DMS114 treated with DMSO at 0.1 percent for 48 hours (cell line): ENCODE results near the gene PLXNC1.

Experiments
- DNase-seq: peaks from one replicate; lab custom pipeline; 2025; ENCODE audit not compliant: unreplicated experiment; lab: John Stamatoyannopoulos, UW

PLXNC1 gene

DNA sequence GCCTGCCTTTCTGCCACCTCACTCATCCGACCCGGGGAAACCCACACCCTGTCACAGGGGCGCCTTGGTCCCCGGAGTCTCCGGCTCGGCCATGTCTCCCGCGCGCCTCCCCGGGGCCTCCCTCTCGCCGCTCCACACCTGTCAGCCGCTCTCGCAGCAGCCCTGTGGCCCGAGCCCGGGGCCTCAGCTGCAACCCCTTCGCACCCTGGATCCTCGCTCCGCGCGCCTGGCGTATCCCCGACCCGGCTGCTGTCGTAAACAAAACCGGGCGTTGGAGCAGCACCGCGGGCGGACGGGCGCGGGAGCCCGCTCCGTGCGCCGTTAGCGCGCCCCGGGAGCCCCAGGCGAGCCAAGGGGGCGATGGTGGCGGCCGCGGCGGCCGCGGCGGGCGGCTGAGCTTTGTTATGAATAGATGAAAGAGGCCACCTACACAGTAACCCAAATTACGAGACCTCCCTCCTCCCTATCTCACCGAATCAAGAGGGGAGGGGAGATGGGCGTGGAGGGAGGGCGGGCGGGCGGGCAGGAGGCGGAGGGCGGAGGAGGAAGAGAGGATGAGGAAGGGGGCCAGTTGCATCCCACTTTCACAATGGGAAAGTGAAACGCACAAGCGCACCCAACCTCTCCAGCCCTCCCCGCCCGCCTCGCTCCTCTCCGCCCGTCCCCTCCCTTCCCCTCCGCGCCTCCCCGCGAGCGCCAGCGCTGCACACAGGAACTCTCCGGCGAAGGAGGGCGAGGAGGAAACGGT, at the start of gene PLXNC1:
PLXNC1 (plus strand) TSS at position 587 of the 748 bp plus-strand sequence. CDS start 395 bp downstream, outside the sequence.
- DNase-seq, result no peak

DNA sequence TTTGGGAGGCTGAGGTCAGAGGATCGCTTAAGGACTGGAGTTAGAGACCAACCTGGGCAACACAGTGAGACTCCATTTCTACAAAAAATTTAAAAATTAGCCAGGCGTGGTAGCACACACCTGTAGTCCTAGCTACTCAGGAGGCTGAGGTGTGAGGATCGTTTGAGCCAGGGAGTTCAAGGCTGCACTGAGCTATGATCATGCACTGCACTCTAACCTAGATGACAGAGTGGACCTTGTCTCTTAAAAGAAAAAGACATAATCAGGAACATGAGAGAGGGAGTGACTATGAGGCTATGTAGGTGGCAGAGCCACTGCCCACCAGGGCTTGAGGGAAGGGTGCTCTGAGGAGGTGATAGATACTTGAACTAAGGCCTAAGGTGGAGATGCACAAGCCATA, 49.2 kb upstream of the PLXNC1 start:
- no peak for DNase-seq

DNA sequence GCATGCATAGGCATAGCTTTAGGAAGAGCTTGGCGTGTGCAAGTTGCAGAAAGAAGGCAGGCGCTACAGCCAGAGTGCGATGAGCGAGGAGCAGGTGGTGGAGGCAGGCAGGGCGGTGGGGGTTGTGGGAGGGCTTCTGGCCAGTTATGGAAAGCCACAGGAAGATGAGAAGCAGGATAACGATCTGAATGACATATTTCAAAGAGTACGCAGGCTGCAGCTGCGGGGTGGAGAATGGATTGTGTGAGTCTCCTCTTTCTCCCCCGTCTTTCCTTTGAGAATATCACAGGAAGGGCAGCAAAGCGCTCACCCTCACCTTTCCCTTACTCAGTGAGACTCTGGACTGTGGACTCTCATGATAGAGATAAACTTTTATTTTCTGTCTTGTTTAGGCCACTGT, 48.7 kb upstream of the PLXNC1 start:
- DNase-seq, result no peak

DNA sequence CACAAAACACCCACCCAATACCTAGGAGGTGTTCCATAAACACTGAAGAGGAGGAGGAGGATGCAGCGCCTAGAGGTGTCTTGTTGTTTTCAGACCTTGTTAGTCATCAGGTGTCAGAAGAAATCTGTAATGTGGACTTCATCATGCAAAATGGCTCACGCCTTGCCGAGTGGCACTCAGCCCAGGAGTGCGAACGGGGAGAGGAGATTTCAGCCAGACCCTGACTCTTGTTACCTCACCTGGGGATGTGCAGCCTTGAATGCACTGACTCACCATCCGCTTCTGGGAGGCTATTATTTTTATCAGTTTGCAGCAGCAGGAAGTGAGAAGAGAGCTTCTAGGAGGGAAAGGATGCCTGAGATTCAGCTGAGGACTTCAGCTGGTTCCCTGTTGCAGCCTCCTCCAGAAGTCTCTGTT, 48.2 kb upstream of the PLXNC1 start:
- no peak for DNase-seq

DNA sequence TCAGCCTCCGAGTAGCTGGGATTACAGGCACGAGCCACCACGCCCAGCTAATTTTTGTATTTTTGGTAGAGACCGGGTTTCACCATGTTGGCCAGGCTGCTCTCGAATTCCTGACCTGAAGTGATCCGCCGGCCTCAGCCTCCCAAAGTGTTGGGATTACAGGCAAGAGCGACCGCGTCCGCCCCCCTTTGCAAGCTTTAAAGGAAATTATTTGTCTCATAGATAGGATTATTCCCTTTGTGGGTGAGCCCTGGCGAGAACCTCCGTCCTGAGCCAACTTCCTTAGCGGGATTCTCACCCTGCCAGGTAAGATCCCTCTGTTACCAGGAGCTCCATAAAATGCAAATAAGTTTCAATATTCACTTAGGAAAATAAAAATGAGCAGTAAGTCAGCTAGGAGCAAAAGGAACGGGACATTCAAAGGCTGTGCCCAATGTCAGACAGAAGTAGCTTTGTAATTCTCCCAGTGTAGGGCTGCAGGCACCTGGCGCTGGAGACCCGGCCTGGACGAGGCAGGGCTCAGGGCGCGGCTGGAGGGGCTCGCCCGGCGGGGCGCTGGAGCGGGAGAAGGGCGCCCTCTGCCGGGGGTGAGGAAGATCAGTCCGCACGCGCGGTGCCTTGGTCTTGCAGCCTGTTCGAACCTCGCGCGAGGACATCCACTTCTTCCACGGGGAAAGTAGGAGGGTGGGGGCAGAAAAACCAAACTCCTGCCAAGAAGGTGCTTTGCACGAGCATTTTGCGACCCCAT, 47.2 kb upstream of the PLXNC1 start:
- DNase-seq, result peak; percentile 63

DNA sequence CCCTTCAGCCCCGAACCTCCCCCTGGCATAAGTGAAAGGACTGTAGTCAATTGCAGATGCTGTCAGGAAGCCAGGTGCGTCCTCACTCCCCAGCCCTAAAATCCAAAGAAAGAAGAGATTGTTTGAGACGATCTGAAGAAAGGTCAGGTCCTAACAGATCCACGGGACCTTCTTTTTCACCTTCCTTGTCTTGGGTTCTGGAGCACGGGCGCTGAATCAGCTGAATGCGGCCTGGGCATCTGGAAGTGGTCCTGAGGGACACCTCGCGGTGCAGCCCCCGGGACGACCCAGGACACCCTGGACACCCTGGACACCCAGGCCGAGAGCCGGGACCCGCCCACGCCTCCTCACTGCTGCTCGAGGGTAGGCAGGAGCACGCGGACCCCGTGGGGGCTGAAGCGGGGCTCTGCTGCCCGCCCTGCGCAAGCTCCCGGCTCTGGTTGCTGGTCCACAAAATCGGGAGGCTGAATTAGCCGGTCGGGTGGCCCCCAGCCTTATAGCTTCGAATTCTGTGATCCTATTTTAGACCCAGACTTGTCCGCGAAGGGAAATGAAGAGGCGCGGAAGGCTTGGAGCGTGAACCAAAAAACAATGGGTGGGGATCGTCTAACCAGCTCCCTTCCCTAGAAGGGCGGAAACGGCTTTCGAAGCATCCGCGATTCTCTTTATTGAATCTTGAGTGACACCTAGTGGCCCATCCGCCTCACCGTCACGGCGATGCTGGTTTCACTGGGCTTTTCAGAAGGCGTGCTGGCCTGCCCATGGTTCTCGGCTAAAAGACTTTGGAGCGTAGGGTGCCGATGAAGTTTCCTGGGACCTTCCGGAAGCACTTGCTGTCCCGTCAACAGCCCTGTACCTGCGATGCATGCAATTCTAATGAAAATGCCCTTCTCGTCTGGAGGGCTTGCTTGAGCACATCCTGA, 46.4 kb upstream of the PLXNC1 start:
- DNase-seq, result peak; percentile 89

DNA sequence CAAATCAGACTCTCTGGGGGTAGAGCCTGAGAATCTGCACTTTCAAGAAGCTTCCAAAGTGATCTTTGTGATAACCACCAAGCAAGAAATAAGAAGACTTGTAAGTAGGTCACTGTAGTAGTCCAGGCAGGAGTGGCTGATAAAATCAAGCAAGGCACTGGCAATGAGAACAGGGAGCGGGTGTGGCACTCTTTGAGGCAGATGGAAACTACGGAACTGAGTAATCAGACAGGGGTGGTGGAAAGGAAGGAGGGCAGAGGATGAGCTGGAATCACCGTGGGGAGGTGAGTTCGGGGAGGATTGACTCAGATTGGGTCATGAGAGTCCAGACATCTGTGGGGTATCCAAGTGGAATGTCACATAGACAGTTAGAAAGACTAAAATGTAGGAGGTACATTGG, 44.4 kb upstream of the PLXNC1 start:
- DNase-seq, result no peak

DNA sequence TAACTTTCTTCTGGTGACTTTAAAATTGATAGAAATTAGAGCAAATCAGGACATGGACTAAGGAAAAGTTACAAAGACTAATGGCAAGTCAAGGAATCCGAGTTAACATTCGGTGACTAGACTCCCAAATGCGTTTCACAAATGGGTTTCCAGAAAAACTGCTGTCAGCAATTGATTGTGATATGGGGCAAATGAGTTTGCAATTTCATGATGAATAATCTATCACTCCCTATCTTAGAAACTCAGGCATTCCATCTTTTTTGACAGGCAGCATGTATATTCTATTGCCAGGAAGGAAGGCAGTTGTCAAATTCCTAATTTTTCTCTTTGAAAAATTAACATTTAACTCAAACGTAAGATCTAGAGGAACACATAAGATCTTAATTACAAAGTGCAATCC, 40.5 kb upstream of the PLXNC1 start:
- DNase-seq, result no peak

DNA sequence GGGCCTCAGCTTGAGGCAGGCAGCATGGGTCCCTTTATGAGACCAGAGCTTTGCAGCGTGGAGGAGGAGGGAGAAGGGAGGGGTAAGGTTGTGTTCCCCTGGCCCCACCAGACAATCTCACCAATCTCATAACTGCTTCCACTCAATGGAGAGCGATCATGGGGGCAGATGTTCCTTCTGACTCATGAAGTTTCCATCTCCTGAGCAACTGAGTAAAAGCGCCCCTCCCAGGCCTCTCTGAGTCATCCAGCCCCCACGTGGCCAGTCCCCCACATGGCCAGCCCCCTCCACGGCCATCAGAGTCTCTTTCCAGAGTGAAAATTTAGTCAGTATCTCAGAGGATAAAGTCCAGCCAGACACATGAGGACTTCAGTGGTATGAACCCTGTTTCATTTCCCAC, 39.2 kb upstream of the PLXNC1 start:
- DNase-seq, result no peak

DNA sequence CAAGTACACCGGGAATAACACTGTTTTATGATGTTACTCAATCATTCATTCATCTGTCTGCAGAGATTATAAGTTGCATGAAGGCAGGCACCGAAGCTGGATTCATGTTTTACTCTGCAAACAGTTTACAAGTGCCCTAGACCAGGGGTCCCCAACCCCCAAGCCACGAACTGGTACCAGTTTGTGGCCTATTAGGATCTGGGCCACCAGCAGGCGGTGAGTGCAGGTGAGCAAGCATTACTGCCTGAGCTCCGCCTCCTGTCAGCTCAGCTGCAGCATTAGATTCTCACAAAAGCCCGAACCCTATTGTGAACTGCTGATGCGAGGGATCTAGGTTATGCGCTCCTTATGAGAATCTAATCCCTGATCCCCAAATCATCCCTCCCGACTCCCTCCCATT, 38.1 kb upstream of the PLXNC1 start:
- no peak for DNase-seq

DNA sequence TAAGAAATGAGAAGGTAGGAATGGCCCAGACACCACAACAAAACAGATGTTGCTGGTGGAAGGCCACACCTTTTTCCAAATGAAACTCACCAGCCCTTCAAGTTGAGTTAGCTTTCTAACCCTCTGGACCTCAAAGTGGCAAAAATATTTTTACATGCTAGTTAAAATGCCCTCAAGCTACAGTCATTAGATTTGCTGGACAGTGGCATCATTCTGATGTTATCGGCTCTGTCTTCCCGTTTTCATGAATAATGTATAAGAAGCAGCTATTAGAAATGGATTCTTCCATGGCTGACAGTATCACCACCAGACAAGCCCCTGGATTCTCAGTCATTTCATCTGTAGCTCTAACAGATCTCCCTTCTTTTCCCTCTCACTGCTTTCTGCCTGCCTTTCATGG, 37.1 kb upstream of the PLXNC1 start:
- no peak for DNase-seq

DNA sequence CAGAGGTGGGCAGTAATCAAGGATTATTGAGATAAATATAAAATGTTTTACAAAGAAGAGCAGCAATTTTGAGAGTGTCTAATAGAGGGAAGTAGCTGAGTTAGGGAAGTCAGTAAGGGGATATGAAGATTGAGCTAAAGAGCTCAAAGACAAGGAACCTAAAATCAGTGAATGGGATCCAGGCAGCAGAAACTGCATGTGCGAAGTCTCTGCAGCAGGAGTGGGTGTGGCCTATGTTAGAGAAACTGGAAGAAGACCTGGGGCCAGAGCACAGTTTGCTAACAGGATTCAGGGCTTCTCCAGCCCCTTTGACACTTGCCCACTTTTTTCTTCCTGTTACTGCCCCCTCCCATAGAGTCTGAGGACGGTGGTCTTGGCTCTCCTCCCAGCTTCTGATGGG, 36.3 kb upstream of the PLXNC1 start:
- no peak for DNase-seq

DNA sequence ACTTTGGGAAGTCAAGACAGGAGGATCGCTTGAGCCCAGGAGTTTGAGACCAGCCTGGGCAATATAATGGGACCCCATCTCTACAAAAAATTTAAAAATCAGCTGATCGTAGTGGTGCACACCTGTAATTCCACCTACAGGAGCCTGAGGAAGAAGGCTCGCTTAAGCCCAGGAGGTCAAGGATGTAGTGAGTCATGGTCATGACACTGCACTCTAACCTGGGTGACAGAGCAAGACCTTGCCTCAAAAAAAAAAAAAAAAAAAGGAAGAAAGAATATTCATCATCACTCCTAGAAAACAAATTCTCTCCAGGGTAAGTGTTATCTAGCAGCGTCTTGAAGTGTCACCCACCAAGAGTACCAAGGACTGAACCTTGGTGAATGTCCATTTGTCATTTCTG, 34.2 kb upstream of the PLXNC1 start:
- DNase-seq, result no peak

DNA sequence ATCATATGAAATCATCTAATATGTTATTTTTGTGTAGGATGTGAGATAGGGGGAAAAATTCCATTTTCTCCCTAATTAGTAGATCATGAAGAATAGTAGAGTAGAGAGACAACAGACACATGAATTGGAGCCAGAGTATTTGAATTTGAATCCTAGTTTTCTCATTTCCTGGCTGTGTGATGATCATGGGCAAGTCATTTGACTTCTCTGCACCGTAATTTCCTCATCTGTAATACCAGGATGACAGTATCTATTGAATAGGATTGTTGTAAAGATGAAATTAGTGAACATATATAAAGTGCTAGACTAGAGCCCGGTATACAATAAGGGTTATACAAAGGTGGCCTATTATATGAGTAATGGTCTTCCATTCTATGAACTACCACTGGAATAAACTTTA, 32.2 kb upstream of the PLXNC1 start:
- DNase-seq, result no peak

DNA sequence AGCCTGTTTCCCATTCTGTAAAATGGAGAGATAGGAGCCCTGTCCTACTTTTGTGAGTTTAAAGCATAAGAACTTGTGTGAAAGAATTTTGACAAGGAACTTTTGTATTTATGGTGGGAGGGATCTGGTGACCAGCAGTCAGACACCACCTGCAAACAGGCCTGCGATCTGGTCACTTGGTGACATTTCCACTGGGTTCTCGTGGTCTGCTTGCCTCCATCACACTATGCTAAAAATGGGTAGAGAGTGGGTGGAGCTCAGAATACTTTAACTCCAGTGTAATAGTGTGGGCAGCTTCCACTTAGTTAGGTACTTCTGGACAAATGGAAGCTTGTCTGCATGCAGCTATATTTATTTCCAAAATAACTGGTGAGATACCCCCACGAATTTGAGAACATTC, 26.5 kb upstream of the PLXNC1 start:
- DNase-seq, result no peak

DNA sequence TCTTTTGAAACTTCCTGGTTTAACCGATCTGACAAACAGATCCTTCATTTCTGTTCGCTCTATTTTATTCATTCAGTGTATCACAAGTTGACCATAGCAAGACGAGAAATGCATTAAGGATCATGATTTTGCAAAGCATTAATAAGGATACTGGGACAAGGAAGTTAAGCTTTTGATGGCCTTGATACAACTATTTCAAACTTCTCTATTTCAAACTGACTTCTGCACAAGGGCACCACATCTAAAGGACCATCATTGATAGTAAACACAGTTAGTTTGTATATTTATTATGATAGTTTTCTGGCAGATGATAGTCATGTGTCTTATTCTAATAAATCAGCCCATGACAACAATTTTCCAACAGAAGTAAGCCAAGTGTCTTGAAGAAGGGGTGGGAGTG, 25.8 kb upstream of the PLXNC1 start:
- no peak for DNase-seq

DNA sequence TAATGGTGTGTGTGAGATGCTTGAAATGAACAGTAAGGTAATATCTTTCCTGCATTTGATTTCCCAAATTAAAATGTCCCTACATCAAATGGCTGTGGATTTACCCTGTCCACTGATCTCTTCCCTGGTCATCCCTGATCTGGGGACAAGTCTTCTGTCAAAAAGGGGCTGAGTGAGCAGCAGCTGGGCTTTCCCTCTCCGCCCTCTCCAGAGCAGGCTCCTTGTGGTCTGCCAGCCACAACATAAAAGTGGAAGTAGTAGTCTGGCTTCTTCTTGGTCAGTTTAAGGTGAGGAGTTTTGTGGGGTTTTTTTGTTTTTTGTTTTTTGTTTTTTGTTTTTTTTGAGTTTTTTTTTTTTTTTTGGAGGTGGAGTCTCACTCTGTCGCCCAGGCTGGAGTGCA, 25.2 kb upstream of the PLXNC1 start:
- no peak for DNase-seq

DNA sequence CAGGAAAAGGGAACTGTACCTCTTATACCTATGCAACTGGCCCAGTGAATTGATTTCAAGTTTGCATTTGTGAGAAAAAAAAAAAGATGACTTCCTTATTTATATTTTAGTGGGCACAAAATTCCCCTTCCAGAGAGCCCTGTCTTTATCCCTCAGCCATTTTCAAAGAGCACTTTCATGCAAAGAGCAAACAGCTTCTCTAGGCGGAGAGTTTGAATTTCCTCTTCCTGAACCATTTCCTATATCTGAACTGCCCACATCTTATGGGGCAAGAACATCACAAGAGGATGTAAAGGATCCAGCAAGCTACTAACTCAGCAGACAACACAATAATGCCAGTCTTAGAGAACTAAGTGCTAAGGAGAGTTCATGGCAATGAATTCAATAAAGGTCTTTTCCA, 22.3 kb upstream of the PLXNC1 start:
- DNase-seq, result no peak

DNA sequence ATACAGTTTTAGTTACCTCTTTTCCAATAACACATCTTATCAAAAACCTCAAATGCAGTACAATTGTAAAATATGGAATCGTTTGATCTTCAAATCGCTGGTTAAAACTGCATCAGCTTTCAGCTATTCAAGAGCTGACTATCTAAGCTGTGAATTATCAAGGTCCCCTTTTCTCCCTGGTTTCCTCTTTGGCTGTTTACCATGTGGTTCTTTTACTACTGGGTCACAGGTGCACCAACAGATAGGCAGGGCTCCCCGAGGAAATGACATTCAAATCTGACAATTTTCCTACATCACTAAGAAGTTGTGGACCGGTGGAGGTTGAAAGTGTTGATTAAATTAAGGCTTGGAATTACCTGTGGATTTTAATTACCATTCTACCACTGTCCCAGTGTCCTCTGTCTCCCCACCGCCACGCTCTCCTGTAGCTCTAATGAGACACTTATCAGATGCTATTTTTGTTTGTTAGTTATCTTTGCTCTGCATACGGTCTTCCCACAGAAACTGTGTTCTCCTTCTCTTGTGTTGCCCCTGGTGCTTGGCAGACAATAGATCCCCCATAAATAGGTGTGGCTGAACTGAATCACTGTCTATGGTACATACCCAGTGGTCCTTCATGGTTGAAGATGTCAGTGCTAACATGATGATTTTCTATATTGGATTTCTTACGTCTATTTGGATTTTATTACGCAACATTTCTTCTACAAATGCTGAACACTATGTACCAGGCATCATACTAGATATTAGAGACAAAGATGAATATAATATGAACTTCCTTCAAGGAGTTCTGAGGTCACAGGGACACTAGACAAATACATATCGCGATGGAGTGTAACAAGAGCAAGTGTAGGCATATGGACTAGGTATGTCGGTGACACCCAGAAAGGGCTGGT, 20.9 kb upstream of the PLXNC1 start:
- no peak for DNase-seq

DNA sequence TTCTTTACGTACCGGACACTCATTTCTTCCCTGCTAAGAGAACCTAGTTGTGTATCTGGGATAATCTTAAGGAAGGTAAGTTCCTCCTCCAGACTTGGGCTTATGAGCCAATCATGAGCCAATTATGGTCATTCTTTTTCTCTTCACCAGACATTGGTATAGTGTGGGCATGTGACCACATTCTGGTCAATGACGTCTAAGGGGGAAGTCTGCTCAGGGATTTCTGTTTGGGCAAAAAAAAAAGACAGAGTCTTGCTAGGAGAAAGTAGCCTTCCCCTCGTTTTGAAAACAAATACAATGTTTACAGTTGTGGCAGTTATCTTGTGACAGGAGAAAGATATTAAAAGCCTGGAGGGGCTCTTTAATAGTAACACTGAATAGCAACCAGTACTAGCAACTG, 20.1 kb upstream of the PLXNC1 start:
- no peak for DNase-seq
